ENCODE results near the gene WBP2.
"Not testable (repeated sequence)": the region's sequence is repeated elsewhere in the genome, so short reads cannot be mapped to it uniquely, and the experiment has no call there.

WBP2 gene

GRCh38 chr17:75864448-75864871 is 9.3 kb upstream of the WBP2 start:
- TF ChIP-seq EZH2 (IDR thresholded peaks at IDR 0.05; ENCODE audit: borderline replicate concordance, low read depth, low read length, severe bottlenecking) (no peak), CTCF (IDR thresholded peaks at IDR 0.05; ENCODE audit: borderline replicate concordance, extremely low read depth, low read length, poor library complexity, severe bottlenecking) (peak; percentile 31)
- Histone ChIP-seq H4K20me1 (ENCODE audit: insufficient read depth, low read length) (no peaks in the 10 kb centered on the region), H3K9ac (ENCODE audit: low read depth, low read length) (peak overlapping the region; percentile 32; the same call in 1 of the 2 replicates), H3K27ac (ENCODE audit: low read length) (peak overlapping the region; percentile 78), H3K36me3 (ENCODE audit: insufficient read depth, low read length) (no peaks in the 10 kb centered on the region), H3K27me3 (ENCODE audit: insufficient read depth, low read length, poor library complexity) (no peaks in the 10 kb centered on the region), H2AFZ (ENCODE audit: low read depth, low read length) (no peak overlapping the region), H3K9me3 (ENCODE audit: insufficient read depth, low read length, severe bottlenecking) (no peaks in the 10 kb centered on the region), H3K79me2 (ENCODE audit: insufficient read depth, low read length) (no peaks in the 10 kb centered on the region), H3K4me2 (ENCODE audit: insufficient read depth, low read length) (peak overlapping the region; percentile 54), H3K4me1 (ENCODE audit: insufficient read depth, low read length) (peaks cover 26% of the 10 kb centered on the region), H3K4me3 (ENCODE audit: low read depth in 1 of 2, low read length in 2 of 2) (peak overlapping the region in 1 of 2 experiments; percentile 28; a peak in 1 of 4 replicates)
- peak; percentile 90 for DNase-seq
- ATAC-seq (ENCODE audit: insufficient read depth, low read depth) = peak; percentile 93

- no peak overlapping the region for H3K4me2 ChIP-seq (ENCODE audit: insufficient read depth, low read length)
- no peak overlapping the region for H3K9ac ChIP-seq (ENCODE audit: low read depth, low read length)
- H3K4me1 ChIP-seq (ENCODE audit: insufficient read depth, low read length) = peaks cover 26% of the 10 kb centered on the region
- DNase-seq = no peak
- H4K20me1 ChIP-seq (ENCODE audit: insufficient read depth, low read length) = no peaks in the 10 kb centered on the region
- no peaks in the 10 kb centered on the region for H3K27me3 ChIP-seq (ENCODE audit: insufficient read depth, low read length, poor library complexity)
- no peaks in the 10 kb centered on the region for H3K36me3 ChIP-seq (ENCODE audit: insufficient read depth, low read length)
- H3K9me3 ChIP-seq (ENCODE audit: insufficient read depth, low read length, severe bottlenecking) = no peaks in the 10 kb centered on the region
- no peaks in the 10 kb centered on the region for H3K79me2 ChIP-seq (ENCODE audit: insufficient read depth, low read length)
- no peak overlapping the region for H2AFZ ChIP-seq (ENCODE audit: low read depth, low read length)
- ATAC-seq (ENCODE audit: insufficient read depth, low read depth) = no peak
- H3K4me3 ChIP-seq (ENCODE audit: low read depth in 1 of 2, low read length in 2 of 2) = no peak overlapping the region
- TF ChIP-seq CTCF (IDR thresholded peaks at IDR 0.05; ENCODE audit: borderline replicate concordance, extremely low read depth, low read length, poor library complexity, severe bottlenecking) (no peak), EZH2 (IDR thresholded peaks at IDR 0.05; ENCODE audit: borderline replicate concordance, low read depth, low read length, severe bottlenecking) (no peak)
- no peak overlapping the region for H3K27ac ChIP-seq (ENCODE audit: low read length)
Observed at GRCh38 chr17:75861927-75862317, 6.8 kb upstream of the WBP2 start.

- H3K27me3 ChIP-seq (ENCODE audit: insufficient read depth, low read length, poor library complexity); ATAC-seq (ENCODE audit: insufficient read depth, low read depth); H3K9ac ChIP-seq (ENCODE audit: low read depth, low read length); H4K20me1 ChIP-seq (ENCODE audit: insufficient read depth, low read length); H3K36me3 ChIP-seq (ENCODE audit: insufficient read depth, low read length); H3K4me3 ChIP-seq (ENCODE audit: low read depth in 1 of 2, low read length in 2 of 2); DNase-seq; H2AFZ ChIP-seq (ENCODE audit: low read depth, low read length); H3K27ac ChIP-seq (ENCODE audit: low read length); H3K4me2 ChIP-seq (ENCODE audit: insufficient read depth, low read length); H3K9me3 ChIP-seq (ENCODE audit: insufficient read depth, low read length, severe bottlenecking): not testable (repeated sequence)
- Histone ChIP-seq H3K79me2 (ENCODE audit: insufficient read depth, low read length) (peaks cover 13% of the 10 kb centered on the region), H3K4me1 (ENCODE audit: insufficient read depth, low read length) (peaks cover 25% of the 10 kb centered on the region)
Observed at GRCh38 chr17:75859358-75859757, 4.2 kb upstream of the WBP2 start.

GRCh38 chr17:75856062-75856756 is 1.1 kb upstream of the WBP2 start:
- peaks cover 31% of the 10 kb centered on the region for H3K79me2 ChIP-seq (ENCODE audit: insufficient read depth, low read length)

More at GRCh38 chr17:75856062-75856756, 1.1 kb upstream of the WBP2 start:
- Histone ChIP-seq H3K4me2 (ENCODE audit: insufficient read depth, low read length) (peak overlapping the region; percentile 92), H3K36me3 (ENCODE audit: insufficient read depth, low read length) (peaks cover 5% of the 10 kb centered on the region), H2AFZ (ENCODE audit: low read depth, low read length) (peak overlapping the region; percentile 82), H3K27me3 (ENCODE audit: insufficient read depth, low read length, poor library complexity) (no peaks in the 10 kb centered on the region), H3K9ac (ENCODE audit: low read depth, low read length) (peak overlapping the region; percentile 92), H3K4me1 (ENCODE audit: insufficient read depth, low read length) (peaks cover 19% of the 10 kb centered on the region), H4K20me1 (ENCODE audit: insufficient read depth, low read length) (peaks cover 5% of the 10 kb centered on the region), H3K4me3 (ENCODE audit: low read depth in 1 of 2, low read length in 2 of 2) (peak overlapping the region; percentile 68 to 95; a peak in 3 of 4 replicates), H3K9me3 (ENCODE audit: insufficient read depth, low read length, severe bottlenecking) (no peaks in the 10 kb centered on the region), H3K27ac (ENCODE audit: low read length) (peak overlapping the region; percentile 95)
- ATAC-seq (ENCODE audit: insufficient read depth, low read depth) (peak; percentile 50), DNase-seq (peak; percentile 67)
- TF ChIP-seq EZH2 (IDR thresholded peaks at IDR 0.05; ENCODE audit: borderline replicate concordance, low read depth, low read length, severe bottlenecking) (no peak), CTCF (IDR thresholded peaks at IDR 0.05; ENCODE audit: borderline replicate concordance, extremely low read depth, low read length, poor library complexity, severe bottlenecking) (no peak)
